CD4-positive, alpha-beta T cell treated with Interleukin-4 for 4 hours (primary cell): ENCODE results near the gene FER.
"Not testable (repeated sequence)": the region's sequence is repeated elsewhere in the genome, so short reads cannot be mapped to it uniquely, and the experiment has no call there.

Source experiments
- DNase-seq: peaks from one replicate; pipeline ENCODE4 v3.0.0-alpha.2; 2020

Gene FER

GRCh38 chr5:109145139-109145538 lies 397.4 kb downstream of the FER start:
- DNase-seq: no peak

DNA sequence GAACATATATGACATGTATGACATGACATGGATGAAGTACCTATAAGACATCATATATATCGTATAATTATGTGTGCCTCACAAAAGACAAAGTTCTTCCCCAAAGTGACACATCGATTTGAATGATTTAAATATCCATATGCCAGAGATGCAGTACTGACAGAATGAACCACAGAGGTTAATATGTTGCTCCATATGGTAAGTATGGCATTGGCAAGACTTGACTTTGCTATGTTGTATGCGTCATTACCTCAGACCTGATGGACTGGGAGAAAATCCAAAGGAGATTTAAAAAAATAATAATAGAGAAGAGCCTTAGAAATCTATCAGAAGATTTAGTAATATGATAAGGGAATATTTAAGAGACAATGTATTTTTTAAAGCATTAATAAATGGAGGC lies 398.9 kb downstream of the FER start:
- no peak for DNase-seq

DNA sequence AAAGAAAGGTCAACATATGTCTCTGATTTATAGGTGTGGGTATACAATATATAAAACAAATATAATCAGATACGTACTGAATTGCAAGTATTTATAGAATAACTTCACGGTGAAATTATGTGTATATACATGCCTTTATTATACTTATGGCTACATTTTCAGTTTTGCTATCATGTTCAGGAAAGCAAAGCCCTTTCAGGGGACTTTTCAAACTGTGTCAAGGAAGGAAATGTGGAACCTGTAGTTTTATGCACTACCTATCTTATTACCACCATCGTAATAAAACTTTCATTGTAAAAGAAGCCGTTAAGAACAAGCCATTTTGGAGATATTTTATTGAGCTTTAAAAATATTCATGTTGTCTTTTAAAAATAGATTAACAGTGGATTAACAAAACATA lies 404.9 kb downstream of the FER start:
- no peak for DNase-seq

- DNase-seq: no peak
Measured at GRCh38 chr5:109155625-109156024, 407.9 kb downstream of the FER start.

DNA sequence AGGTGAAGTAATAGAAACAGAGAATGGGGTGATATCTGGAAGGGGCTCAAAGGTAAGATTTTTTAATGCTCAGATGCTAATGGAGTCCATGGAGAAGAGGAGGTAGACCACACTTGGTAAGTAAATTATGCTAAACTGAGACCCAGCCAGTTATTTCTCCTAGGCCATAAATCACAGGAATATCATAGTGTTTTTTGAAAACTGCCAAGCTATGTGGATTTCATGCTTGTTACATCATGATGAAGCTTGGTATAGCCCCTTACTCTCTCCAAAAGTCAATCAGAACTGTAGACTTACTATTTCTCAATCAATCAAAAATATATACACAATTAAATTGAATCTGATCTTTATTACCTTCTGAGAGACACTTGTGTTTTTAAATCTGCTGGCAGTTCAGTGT lies 409.2 kb downstream of the FER start:
- no peak for DNase-seq

- no peak for DNase-seq
Measured at GRCh38 chr5:109160468-109160867, 412.8 kb downstream of the FER start.

- no peak for DNase-seq
Measured at GRCh38 chr5:109161914-109162683, 414.4 kb downstream of the FER start.

- DNase-seq: no peak
Measured at GRCh38 chr5:109163336-109163735, 415.6 kb downstream of the FER start.

DNA sequence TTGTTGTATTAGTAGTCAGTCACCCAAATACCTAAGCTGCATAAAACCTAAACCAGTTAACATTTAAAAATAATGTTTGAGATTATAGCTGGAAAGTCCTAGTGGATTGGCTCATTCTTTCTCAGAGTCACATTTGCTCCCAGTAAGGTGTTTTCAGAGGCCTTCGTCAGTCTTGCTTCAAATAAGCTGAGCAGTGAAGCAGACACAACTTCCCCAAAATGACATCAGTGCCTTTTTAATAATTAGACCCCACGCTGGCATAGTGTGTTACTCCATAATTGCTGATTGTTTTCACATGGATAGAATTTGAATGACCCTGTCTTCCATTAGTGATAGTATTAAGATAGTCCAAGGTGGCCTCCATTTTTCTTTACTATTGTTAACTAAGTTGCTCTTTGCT lies 416.3 kb downstream of the FER start:
- DNase-seq: no peak

DNA sequence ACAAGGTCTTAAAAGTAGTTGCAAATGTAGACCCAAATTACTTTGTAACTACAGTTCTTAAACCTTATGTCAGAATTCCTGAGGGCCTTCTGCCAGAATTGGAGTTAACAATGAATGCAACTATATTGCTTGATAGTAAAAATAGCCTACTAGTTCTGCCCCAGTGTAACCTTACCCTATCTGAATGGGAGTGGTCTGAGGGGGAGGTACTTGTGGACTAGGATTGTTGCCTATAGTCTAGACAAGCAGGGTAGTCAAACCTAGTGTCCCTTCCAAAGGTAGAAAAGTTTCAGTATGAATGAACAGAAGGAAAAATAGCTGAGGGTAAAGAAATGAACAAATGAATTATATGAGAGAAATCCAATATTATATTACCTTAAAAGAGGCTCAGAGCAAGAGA lies 419.9 kb downstream of the FER start:
- DNase-seq: no peak

DNA sequence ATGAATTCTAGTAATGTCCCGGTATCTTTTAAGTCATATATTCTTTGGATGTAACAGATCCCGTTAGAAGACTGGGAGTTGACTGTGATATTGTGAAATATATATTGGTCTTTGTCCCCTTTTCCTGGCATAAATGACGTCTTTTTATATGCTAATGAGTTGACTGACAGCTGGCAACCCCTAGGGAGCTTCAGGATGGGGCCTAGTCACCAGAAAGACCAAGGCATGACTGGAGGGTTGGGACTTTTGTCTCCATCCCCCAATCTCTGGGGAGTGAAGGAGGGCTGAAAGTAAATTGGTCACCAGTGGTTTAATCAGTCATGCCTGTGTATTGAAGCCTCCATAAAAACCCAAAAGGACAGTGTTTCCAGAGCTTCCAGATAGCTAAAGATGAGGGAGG lies 420.5 kb downstream of the FER start:
- no peak for DNase-seq

- DNase-seq: no peak
Measured at GRCh38 chr5:109170629-109171350, 423.1 kb downstream of the FER start.

- DNase-seq: not testable (repeated sequence)
Measured at GRCh38 chr5:109171437-109172073, 423.9 kb downstream of the FER start.

- no peak for DNase-seq
Measured at GRCh38 chr5:109173036-109173794, 425.5 kb downstream of the FER start.

- DNase-seq: no peak
Measured at GRCh38 chr5:109177227-109177626, 429.5 kb downstream of the FER start.

DNA sequence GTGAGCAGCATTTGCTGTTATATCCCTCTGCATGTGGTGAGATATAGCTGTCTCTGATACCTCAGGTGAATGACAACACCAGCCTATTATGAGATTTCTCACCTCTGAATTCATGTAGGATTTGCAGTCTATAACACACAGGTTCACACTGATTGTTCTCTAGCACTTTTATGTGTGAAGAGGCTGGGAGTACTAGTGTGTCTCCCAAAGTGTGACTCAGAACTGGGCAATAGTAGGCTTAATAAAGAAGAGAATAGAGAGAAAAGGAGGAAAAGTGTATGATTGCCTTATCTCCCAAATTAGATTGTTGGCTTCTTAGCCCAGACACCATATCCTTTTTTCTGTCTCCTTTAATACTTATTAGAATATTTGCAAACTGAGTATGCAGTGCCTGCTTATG lies 430.1 kb downstream of the FER start:
- DNase-seq: no peak

GRCh38 chr5:109180668-109181067 lies 433.0 kb downstream of the FER start:
- DNase-seq: no peak

- no peak for DNase-seq
Measured at GRCh38 chr5:109186759-109187158, 439.1 kb downstream of the FER start.

DNA sequence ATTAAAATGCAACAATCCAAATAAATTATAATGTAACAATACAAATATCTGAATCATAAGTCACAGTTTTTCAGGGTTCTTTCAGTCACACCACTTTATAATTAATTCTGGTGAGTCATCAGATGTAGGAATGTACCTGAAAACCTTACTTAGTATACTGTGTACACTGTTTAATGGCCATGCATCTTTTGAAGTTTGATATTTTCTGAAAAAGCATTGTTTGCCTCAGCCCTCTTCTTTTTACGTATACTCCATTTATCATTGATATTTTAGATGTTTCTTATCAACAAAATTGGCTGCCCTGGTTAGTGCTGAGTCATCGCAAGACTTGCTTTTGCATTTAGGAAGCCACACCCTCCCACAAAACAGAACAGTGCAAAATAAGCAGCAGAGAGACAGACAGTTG lies 443.5 kb downstream of the FER start:
- peak; percentile 31 for DNase-seq

- DNase-seq: no peak
Measured at GRCh38 chr5:109192027-109192426, 444.3 kb downstream of the FER start.

- no peak for DNase-seq
Measured at GRCh38 chr5:109192555-109193281, 445.0 kb downstream of the FER start.

DNA sequence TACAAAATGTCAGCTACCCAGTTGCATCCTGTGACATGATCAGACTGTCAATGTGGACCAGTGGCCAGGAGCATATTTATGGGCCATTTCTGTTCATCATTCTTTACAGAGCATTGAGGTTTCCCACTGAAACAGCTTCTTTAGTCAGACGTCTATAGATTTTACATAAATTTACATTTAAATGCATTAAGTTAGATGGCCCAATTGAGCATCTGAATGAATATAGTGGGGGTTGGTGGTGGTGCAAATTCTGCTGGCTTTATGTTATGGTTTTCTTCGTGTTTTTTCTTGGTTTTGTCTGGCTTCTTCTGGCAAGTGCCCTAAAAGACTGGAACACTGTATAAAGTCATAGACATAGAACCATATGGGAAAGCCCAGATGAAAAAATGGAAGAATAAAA lies 448.0 kb downstream of the FER start:
- DNase-seq: no peak
